ENCODE data around the gene ACOX2.

The ACOX2 gene

DNA sequence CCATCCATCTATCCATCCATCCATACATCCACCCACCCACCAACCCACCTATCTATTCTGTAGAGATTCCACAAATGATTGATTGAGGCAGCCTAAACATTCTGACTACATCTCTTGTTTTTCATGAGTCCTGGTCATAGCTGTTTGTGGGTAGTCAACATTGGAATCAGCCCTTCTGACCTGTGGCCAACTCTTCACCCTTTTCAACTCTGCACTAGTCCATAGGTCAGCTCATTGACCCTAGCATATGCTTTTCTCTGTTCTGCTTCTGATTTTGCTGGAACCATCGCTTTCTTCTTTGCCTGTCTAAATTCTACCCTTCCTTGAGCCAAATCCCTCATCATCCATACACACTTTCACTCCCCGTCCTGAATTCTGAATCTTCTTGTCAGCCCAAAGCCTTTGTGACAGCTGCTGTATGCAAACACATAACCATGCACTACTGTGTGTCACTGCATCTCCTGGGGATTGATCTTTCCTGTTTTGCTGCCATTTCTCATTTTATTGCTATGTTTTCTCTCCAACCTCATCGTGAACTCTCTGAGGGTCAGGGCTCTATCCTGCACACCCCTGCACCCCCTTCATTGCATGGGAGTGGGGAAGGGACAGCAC lies 61.9 kb downstream of the ACOX2 start:
- no peaks in the 10 kb centered on the region for H3K36me3 ChIP-seq (ENCODE audit: control insufficient read depth, insufficient read depth, low read length)
- 84 to 90% methylated on average over 3 of the region's 3 CpGs for WGBS, 2 experiments
- H3K27ac ChIP-seq (ENCODE audit: insufficient read depth, low read depth, low read length, poor library complexity, severe bottlenecking): no peak overlapping the region
- no peaks in the 10 kb centered on the region for H3K27me3 ChIP-seq (ENCODE audit: control insufficient read depth, insufficient read depth, low read length, poor library complexity, severe bottlenecking)
- no peak overlapping the region for H3K4me3 ChIP-seq (ENCODE audit: insufficient read depth, low read depth, low read length)
- H3K9me3 ChIP-seq (ENCODE audit: control insufficient read depth, low read length): no peaks in the 10 kb centered on the region
- peaks cover 16% of the 10 kb centered on the region for H3K4me1 ChIP-seq (ENCODE audit: control insufficient read depth, insufficient read depth, low read length)

GRCh38 chr3:58474348-58474911 lies 62.6 kb downstream of the ACOX2 start:
- WGBS, 2 experiments: 100% methylated on average over 1 of the region's 1 CpG; no CpG with 5 or more reads in 1 of the 2 experiments

DNA sequence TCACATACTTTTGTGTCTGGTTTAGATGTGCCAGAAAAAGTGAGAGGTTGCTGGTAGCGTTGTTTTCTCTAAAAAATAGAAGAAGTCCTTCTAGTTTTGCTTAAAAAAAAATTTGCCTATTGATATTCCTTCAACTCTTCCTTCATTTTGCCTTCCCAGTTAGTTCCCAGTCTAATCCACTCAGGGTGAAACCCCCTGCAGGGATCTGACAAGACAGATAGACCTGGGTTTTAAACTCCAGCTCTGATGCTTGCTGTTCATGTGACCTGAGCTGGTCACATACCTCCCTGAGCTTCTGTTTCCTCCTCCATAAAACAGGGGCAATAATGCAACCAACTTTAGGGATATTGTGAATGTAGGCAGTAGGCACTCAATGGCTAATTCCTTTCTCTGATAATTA lies 63.7 kb downstream of the ACOX2 start:
- Histone ChIP-seq H3K27ac (ENCODE audit: insufficient read depth, low read depth, low read length, poor library complexity, severe bottlenecking) (no peak overlapping the region), H3K4me3 (ENCODE audit: insufficient read depth, low read depth, low read length) (no peak overlapping the region), H3K9me3 (ENCODE audit: control insufficient read depth, low read length) (no peaks in the 10 kb centered on the region), H3K4me1 (ENCODE audit: control insufficient read depth, insufficient read depth, low read length) (peaks cover 16% of the 10 kb centered on the region), H3K36me3 (ENCODE audit: control insufficient read depth, insufficient read depth, low read length) (no peaks in the 10 kb centered on the region), H3K27me3 (ENCODE audit: control insufficient read depth, insufficient read depth, low read length, poor library complexity, severe bottlenecking) (no peaks in the 10 kb centered on the region)
- 89 to 95% methylated on average over 1 of the region's 1 CpG for WGBS, 2 experiments

More at GRCh38 chr3:58474348-58474911, 62.6 kb downstream of the ACOX2 start:
- no peaks in the 10 kb centered on the region for H3K9me3 ChIP-seq (ENCODE audit: control insufficient read depth, low read length)
- H3K27ac ChIP-seq (ENCODE audit: insufficient read depth, low read depth, low read length, poor library complexity, severe bottlenecking): no peak overlapping the region
- no peaks in the 10 kb centered on the region for H3K36me3 ChIP-seq (ENCODE audit: control insufficient read depth, insufficient read depth, low read length)
- H3K4me3 ChIP-seq (ENCODE audit: insufficient read depth, low read depth, low read length): no peak overlapping the region
- no peaks in the 10 kb centered on the region for H3K27me3 ChIP-seq (ENCODE audit: control insufficient read depth, insufficient read depth, low read length, poor library complexity, severe bottlenecking)
- H3K4me1 ChIP-seq (ENCODE audit: control insufficient read depth, insufficient read depth, low read length): peaks cover 16% of the 10 kb centered on the region

DNA sequence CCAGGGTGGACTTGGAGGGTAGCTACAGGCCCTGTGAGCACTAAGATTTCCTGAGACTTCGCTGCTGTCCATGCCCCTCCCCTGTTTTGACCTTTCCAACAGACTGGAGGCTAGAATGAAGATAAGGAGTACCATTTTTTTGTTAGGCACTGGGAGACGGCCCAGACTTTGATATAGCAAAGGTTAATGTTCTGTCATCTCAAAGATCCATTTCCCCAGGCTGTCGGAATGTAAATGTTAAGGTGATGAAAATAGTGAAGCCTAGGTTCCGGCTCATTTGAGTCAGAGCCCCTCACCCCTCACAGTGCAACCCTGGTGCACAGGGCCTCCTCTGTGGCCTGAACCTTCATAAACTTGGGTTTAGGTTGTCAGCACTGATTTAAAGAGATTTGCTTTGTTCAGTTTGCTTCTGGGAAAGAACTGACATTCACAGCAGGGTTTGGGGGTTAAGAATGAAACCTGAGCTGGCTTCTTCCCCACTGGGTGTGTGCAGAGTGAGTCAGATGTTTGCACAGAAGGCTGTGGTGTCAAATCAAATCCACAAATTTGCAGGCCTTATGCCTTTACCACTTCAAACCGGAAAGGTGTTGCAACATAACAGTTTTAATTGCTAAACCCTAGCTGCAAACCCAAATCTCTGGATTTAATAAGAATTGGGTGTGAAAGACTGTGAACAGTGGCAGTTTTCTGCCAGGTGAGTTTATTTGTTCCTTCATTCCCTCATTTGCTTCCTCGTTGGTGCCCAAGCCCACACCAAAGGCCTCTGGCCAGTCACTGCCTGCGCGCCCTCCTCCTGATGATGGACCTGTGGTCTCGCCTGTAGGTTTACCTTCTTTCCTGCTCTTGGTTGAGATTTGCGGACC lies 65.7 kb downstream of the ACOX2 start:
- Histone ChIP-seq H3K36me3 (ENCODE audit: control insufficient read depth, insufficient read depth, low read length) (no peaks in the 10 kb centered on the region), H3K27ac (ENCODE audit: insufficient read depth, low read depth, low read length, poor library complexity, severe bottlenecking) (peak overlapping the region; percentile 38), H3K4me3 (ENCODE audit: insufficient read depth, low read depth, low read length) (no peak overlapping the region), H3K4me1 (ENCODE audit: control insufficient read depth, insufficient read depth, low read length) (peaks cover 16% of the 10 kb centered on the region), H3K9me3 (ENCODE audit: control insufficient read depth, low read length) (no peaks in the 10 kb centered on the region), H3K27me3 (ENCODE audit: control insufficient read depth, insufficient read depth, low read length, poor library complexity, severe bottlenecking) (no peaks in the 10 kb centered on the region)
- WGBS, 2 experiments: 82 to 83% methylated on average over 10 of the region's 10 CpGs

GRCh38 chr3:58470363-58471024 lies 66.5 kb downstream of the ACOX2 start:
- H3K27me3 ChIP-seq (ENCODE audit: control insufficient read depth, insufficient read depth, low read length, poor library complexity, severe bottlenecking): no peaks in the 10 kb centered on the region
- H3K36me3 ChIP-seq (ENCODE audit: control insufficient read depth, insufficient read depth, low read length): no peaks in the 10 kb centered on the region
- H3K27ac ChIP-seq (ENCODE audit: insufficient read depth, low read depth, low read length, poor library complexity, severe bottlenecking): peak overlapping the region; percentile 38
- peaks cover 16% of the 10 kb centered on the region for H3K4me1 ChIP-seq (ENCODE audit: control insufficient read depth, insufficient read depth, low read length)
- no peaks in the 10 kb centered on the region for H3K9me3 ChIP-seq (ENCODE audit: control insufficient read depth, low read length)
- 86 to 93% methylated on average over 12 of the region's 12 CpGs for WGBS, 2 experiments
- no peak overlapping the region for H3K4me3 ChIP-seq (ENCODE audit: insufficient read depth, low read depth, low read length)

- no peaks in the 10 kb centered on the region for H3K36me3 ChIP-seq (ENCODE audit: control insufficient read depth, insufficient read depth, low read length)
- H3K27ac ChIP-seq (ENCODE audit: insufficient read depth, low read depth, low read length, poor library complexity, severe bottlenecking): no peak overlapping the region
- H3K4me3 ChIP-seq (ENCODE audit: insufficient read depth, low read depth, low read length): no peak overlapping the region
- H3K9me3 ChIP-seq (ENCODE audit: control insufficient read depth, low read length): no peaks in the 10 kb centered on the region
- peaks cover 16% of the 10 kb centered on the region for H3K4me1 ChIP-seq (ENCODE audit: control insufficient read depth, insufficient read depth, low read length)
- no peaks in the 10 kb centered on the region for H3K27me3 ChIP-seq (ENCODE audit: control insufficient read depth, insufficient read depth, low read length, poor library complexity, severe bottlenecking)
- 78 to 86% methylated on average over 3 to 4 of the region's 4 CpGs for WGBS, 2 experiments
Observed at GRCh38 chr3:58469096-58469495, 67.9 kb downstream of the ACOX2 start.

DNA sequence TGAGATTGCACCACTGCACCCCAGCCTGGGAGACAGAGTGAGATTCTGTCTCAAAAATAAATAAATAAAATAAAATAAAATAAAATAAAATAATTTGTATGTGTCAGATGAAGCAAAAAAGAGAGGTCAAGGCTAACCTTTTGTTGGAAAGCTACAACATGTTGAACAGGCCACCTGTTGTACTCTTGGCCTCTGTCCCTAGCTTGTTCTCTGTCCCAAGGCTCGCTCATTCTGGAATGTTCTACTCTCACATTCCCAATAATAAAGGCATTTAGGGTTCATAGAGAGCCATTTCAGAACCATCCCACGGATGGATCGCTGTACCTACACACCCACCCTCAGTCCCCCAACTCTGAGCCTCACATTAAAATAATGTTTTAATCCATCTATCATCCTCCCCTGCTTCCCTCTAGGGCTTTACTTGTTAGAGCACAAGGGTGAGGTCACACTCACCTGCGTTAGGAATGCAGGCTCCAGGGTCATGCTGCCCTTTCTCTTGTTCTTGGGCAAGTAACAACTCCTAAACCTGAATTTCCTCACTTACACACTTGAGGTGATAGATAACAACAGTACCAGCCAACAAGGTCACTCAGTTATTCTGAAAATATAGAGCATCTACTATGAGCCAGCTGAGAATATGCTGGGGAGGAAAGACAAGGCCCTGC lies 70.0 kb downstream of the ACOX2 start:
- 92 to 96% methylated on average over 4 of the region's 4 CpGs for WGBS, 2 experiments
- Histone ChIP-seq H3K9me3 (ENCODE audit: control insufficient read depth, low read length) (no peaks in the 10 kb centered on the region), H3K36me3 (ENCODE audit: control insufficient read depth, insufficient read depth, low read length) (no peaks in the 10 kb centered on the region), H3K27me3 (ENCODE audit: control insufficient read depth, insufficient read depth, low read length, poor library complexity, severe bottlenecking) (no peaks in the 10 kb centered on the region), H3K27ac (ENCODE audit: insufficient read depth, low read depth, low read length, poor library complexity, severe bottlenecking) (no peak overlapping the region), H3K4me3 (ENCODE audit: insufficient read depth, low read depth, low read length) (no peak overlapping the region), H3K4me1 (ENCODE audit: control insufficient read depth, insufficient read depth, low read length) (peaks cover 23% of the 10 kb centered on the region)

GRCh38 chr3:58464866-58465265 lies 72.1 kb downstream of the ACOX2 start:
- H3K27me3 ChIP-seq (ENCODE audit: control insufficient read depth, insufficient read depth, low read length, poor library complexity, severe bottlenecking): no peaks in the 10 kb centered on the region
- WGBS, 2 experiments: 88 to 91% methylated on average over 3 of the region's 3 CpGs
- no peaks in the 10 kb centered on the region for H3K36me3 ChIP-seq (ENCODE audit: control insufficient read depth, insufficient read depth, low read length)
- H3K9me3 ChIP-seq (ENCODE audit: control insufficient read depth, low read length): no peaks in the 10 kb centered on the region
- peaks cover 7% of the 10 kb centered on the region for H3K4me1 ChIP-seq (ENCODE audit: control insufficient read depth, insufficient read depth, low read length)
- no peak overlapping the region for H3K27ac ChIP-seq (ENCODE audit: insufficient read depth, low read depth, low read length, poor library complexity, severe bottlenecking)
- no peak overlapping the region for H3K4me3 ChIP-seq (ENCODE audit: insufficient read depth, low read depth, low read length)

GRCh38 chr3:58463942-58464271 lies 73.1 kb downstream of the ACOX2 start:
- H3K4me3 ChIP-seq (ENCODE audit: insufficient read depth, low read depth, low read length): no peak overlapping the region

More at GRCh38 chr3:58463942-58464271, 73.1 kb downstream of the ACOX2 start:
- H3K27ac ChIP-seq (ENCODE audit: insufficient read depth, low read depth, low read length, poor library complexity, severe bottlenecking): no peak overlapping the region
- 35 to 54% methylated on average over 3 to 5 of the region's 5 CpGs for WGBS, 2 experiments
- H3K27me3 ChIP-seq (ENCODE audit: control insufficient read depth, insufficient read depth, low read length, poor library complexity, severe bottlenecking): no peaks in the 10 kb centered on the region
- no peaks in the 10 kb centered on the region for H3K36me3 ChIP-seq (ENCODE audit: control insufficient read depth, insufficient read depth, low read length)
- no peaks in the 10 kb centered on the region for H3K9me3 ChIP-seq (ENCODE audit: control insufficient read depth, low read length)
- peaks cover 7% of the 10 kb centered on the region for H3K4me1 ChIP-seq (ENCODE audit: control insufficient read depth, insufficient read depth, low read length)

Data from ectodermal cell (in vitro differentiated cells).